22Rv1 (cell line): ENCODE measurements around the gene ERMAP.
A peak's percentile ranks its signal among the peaks of the same experiment; 100 is the strongest.

Experiments used
- H3K27ac ChIP-seq: fragments of 450-650 bp; 2 replicates; pipeline ENCODE4 v1.5.1; 2017
- CTCF ChIP-seq: fragments of 450-650 bp; IDR thresholded peaks from 2 replicates; pipeline ENCODE4 v1.5.1; 2017; ENCODE audit warnings: mild to moderate bottlenecking
- ZFX ChIP-seq: fragments of 450-650 bp; IDR thresholded peaks from 2 replicates; pipeline ENCODE4 v1.6.1; 2017; ENCODE audit warnings: antibody characterized with exemption, borderline replicate concordance

ERMAP gene

GRCh38 chr1:42845193-42845592 lies 28.3 kb downstream of the ERMAP start:
- H3K27ac ChIP-seq = no peak overlapping the region
- TF ChIP-seq CTCF (no peak), ZFX (no peak)

DNA sequence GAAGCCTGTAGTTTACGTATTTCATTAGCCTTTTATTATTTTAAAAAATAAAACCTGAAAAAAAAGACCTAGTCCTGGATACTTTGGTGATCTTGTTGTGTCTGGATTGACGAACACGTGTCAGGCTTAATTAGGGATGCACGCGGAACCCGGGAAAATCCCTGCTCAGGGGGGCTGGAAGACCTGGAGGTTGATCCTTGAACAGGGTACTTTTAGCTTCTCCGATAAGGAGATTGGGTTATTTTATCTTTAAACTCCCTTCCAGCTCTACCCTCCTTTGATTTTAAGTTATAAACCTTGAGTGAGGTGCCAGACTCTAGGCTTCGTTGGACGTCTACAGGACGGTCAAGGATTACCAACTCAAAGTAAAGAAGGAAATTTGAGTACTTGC lies 28.9 kb downstream of the ERMAP start:
- TF ChIP-seq ZFX (no peak), CTCF (no peak)
- peak overlapping the region; percentile 60; the same call in 1 of the 2 replicates for H3K27ac ChIP-seq

DNA sequence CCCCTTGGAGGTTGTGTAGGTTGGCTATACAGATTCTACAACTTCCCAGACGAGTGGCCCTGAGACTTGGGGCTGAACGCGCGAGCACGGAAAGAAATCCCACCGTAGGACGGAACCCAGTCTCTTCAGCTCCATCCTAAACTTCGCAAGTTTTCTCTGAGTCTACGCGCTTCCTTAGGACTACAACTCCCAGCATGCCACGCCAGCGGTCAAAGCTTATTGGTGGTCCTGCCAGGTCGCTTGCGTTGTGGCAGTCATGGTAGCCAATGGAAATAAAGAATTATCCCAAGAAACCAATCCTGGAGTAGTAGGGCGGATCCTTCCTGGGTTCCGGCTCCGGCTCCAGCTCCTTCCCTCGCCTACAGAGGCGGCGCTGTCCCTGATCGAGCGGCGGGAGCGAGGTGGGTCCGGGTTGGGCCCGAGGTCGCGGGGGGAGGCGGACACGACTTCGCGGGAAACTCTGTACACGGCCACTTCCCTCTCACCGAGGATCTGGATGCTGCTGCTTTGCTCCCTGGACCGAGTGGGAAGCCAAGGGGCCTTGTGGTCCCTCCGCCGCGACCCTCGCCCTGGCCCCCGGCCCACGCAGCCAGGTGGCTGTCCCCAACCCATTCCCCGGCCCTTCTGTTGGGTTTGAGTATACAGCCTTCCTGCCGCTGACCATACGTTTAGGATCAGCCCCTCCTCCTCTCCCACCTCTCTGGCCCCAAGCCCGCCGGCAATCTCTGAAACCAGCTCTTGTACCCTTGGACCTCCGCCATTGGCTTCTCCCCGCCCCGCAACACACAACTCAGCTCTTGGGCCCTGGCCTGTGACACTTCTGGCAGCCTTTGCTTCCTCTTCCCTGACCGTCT lies 29.6 kb downstream of the ERMAP start, which contains the start of gene ZNF691:
Gene ZNF691, plus strand, starts transcription at position 357 of the 854 bp plus-strand sequence. CDS start 3,046 bp downstream, outside the sequence.
- no peak for TF ChIP-seq ZFX
- TF ChIP-seq CTCF = peak; percentile 68
- H3K27ac ChIP-seq = peak within 1 kb of the TSS; percentile 60

GRCh38 chr1:42847111-42847595 lies 30.2 kb downstream of the ERMAP start:
- H3K27ac ChIP-seq = peak overlapping the region; percentile 60
- TF ChIP-seq ZFX = no peak
- TF ChIP-seq CTCF = no peak

DNA sequence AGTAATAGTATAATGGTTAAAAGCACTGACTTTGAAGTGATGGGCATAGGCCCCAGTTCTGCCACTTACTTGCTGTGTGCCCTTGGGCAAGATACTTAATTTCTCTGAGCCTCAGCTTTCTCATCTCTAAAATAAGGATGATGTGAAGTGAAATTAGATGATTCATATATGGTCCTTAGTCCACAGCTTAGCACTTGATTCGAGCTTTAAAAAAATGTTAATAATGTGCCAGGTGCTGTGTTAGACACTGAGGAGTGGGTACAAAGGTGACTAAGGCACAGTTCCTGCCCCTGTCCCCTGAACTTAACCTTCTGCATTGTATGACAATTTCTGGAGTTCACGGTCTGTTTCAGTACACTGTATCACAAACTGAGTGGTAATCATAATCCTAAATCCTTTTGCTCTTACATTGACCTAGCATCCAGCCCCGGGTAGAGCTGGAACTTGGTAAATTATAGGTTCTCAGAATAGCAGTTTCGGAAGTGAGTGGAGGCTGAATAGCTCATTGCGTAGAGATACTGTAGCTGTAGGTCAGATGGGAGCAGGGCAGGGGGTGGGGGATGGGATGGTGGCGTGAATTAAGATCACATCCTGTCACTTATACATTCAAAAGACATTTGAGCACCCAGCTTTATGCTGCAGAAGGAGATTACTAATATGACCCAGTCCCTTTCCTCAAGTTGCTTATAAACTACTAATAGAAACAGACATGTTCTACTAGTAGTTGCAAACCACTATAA lies 31.0 kb downstream of the ERMAP start:
- H3K27ac ChIP-seq = no peak overlapping the region
- TF ChIP-seq ZFX (no peak), CTCF (no peak)

- TF ChIP-seq ZFX = no peak
- no peak for TF ChIP-seq CTCF
- no peak overlapping the region for H3K27ac ChIP-seq
These were observed 32.1 kb downstream of the ERMAP start for GRCh38 chr1:42848823-42849537.
